PFSK-1 (cell line): ENCODE data around the gene TYROBP.

ENCODE experiments used
- FOXP2 ChIP-seq: optimal IDR thresholded peaks from 2 replicates; pipeline ENCODE3; 2011; ENCODE audit warnings: borderline replicate concordance, control low read depth, inconsistent platforms; ENCODE audit not compliant: insufficient read depth; ENCODE audit errors: extremely low read length, extremely low read depth
- POLR2AphosphoS5 ChIP-seq: IDR thresholded peaks from 2 replicates; pipeline ENCODE4 v1.6.1; 2012; ENCODE audit warnings: low read depth, mild to moderate bottlenecking, control low read depth, low read length, moderate library complexity
- SIN3A ChIP-seq: IDR thresholded peaks from 2 replicates; pipeline ENCODE4 v1.6.1; 2012; ENCODE audit warnings: mild to moderate bottlenecking, low read length, moderate library complexity, borderline replicate concordance; ENCODE audit not compliant: insufficient read depth
- TAF1 ChIP-seq: IDR thresholded peaks from 2 replicates; pipeline ENCODE4 v1.6.1; 2012; ENCODE audit warnings: low read length, control low read depth, borderline replicate concordance; ENCODE audit not compliant: insufficient read depth
- TF ChIP-seq, protein P1 (sequence below), 2 experiments: IDR thresholded peaks; 2 replicates each; pipeline versions ENCODE4 v1.6.1 to v1.8.0; 2011 to 2012; ENCODE audit warnings: low read depth in 2 of 2, low read length in 2 of 2, control low read depth in 1 of 2, inconsistent platforms in 1 of 2, mild to moderate bottlenecking in 1 of 2, moderate library complexity in 1 of 2; ENCODE audit not compliant: insufficient read depth in 1 of 2

DNA sequence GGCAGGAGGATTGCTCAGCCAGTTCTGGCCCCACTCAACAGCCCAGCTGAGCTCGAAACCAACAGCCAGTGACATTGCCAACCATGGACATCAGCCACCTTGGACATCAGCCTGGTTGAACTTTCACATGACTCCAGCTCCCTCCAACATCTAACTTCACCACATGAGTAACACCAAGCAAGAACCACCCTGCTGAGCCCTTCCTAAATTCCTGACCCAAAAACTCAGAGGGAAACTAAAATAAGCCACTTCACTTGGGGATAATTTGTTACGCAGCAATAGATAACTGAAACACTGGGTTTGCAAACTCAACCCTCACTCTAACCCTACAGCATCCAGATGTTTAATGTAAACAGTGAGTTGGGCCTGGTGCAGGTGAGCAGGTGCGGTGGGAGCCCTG is 17.4 kb upstream of the TYROBP start:
- TF ChIP-seq POLR2AphosphoS5 (no peak), SIN3A (no peak), TAF1 (no peak), FOXP2 (no peak)
- TF ChIP-seq, protein P1, sequence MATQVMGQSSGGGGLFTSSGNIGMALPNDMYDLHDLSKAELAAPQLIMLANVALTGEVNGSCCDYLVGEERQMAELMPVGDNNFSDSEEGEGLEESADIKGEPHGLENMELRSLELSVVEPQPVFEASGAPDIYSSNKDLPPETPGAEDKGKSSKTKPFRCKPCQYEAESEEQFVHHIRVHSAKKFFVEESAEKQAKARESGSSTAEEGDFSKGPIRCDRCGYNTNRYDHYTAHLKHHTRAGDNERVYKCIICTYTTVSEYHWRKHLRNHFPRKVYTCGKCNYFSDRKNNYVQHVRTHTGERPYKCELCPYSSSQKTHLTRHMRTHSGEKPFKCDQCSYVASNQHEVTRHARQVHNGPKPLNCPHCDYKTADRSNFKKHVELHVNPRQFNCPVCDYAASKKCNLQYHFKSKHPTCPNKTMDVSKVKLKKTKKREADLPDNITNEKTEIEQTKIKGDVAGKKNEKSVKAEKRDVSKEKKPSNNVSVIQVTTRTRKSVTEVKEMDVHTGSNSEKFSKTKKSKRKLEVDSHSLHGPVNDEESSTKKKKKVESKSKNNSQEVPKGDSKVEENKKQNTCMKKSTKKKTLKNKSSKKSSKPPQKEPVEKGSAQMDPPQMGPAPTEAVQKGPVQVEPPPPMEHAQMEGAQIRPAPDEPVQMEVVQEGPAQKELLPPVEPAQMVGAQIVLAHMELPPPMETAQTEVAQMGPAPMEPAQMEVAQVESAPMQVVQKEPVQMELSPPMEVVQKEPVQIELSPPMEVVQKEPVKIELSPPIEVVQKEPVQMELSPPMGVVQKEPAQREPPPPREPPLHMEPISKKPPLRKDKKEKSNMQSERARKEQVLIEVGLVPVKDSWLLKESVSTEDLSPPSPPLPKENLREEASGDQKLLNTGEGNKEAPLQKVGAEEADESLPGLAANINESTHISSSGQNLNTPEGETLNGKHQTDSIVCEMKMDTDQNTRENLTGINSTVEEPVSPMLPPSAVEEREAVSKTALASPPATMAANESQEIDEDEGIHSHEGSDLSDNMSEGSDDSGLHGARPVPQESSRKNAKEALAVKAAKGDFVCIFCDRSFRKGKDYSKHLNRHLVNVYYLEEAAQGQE (IDR thresholded peaks at IDR 0.05; ENCODE audit: insufficient read depth in 1 of 2, low read depth in 2 of 2, low read length in 2 of 2) = no peak
